Measurements from ENCODE around the gene IGF1R. TPM values are rescaled to one million over a fixed set of nuclear protein-coding genes. Genes with fewer than 3 reads are reported as not detected.

Gene IGF1R
- total and polyA plus RNA-seq, 2 donors (not counting 3 experiments of a cell fraction or from before 2014, with no cell fraction given), result 16.1 to 59.1 TPM

DNA sequence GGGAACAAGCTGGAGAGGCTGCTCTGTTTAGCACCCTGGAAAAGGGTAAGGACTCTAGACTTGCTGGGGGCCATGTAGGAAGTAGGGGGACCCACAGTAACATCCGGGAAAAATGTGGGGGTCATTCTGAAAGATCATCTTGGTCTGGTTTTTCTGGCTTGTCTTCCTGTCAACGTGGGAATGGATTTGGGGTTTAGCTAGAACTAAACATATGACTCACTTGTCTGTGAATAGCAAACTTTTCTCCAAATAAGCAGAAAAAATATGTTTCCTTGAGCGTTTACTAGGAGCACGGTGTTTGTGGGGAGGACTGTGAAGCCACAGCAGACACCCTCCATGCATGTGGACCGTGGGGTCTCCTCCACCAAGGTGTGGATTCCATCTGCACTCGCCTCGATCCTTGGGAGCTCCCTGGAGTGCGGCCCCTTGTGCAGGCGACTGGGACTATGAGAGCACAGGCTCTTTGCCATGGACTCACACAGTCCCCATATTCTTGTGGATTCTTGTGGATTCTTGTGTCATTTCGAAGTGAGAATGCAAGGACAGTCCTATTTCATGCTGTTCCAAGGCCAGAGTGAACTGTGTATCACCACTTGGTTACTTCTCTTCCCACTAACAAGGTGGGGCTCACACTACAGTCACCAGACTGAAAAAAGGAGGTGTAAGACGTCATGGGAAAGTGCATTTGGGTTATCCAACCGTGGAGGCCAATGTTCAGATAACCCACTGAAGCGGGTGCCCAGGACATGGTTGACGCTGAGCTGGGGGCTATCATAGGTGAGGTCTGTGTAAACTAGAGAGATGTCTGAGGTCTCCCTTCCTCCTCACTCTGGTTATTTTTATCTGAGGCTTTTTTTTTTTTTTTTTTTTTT lies 333.7 kb downstream of the IGF1R start:
- H3K4me3 ChIP-seq (replicated peaks in 1 of 3; ENCODE audit: insufficient read depth in 1 of 3, low read depth in 1 of 3, low read length in 3 of 3), result no peak overlapping the region
- ChIA-PET CTCF (interaction anchor here (0.8 kb wide), 1 partner anchor 94 kb away, joined by 3 read pairs; no protein-coding TSS in a partner anchor), POLR2A (no interaction called here)
- BruUV-seq (replicated peaks), result no TSS peak
- H4K20me1 ChIP-seq (replicated peaks; ENCODE audit: control insufficient read depth, extremely low read depth, insufficient read depth, low read length), result no peaks in the 10 kb centered on the region
- dilution Hi-C loops (cut with MboI; ENCODE audit: extremely low pct_ligation_motif_present, low sequenced_read_pairs) (no loop called here), intact Hi-C loops (cut with micrococcal nuclease) (no loop called here)
- no peak overlapping the region for H2AFZ ChIP-seq (ENCODE audit: low read depth, low read length)
- DNase-seq (ENCODE audit: low read depth, low spot score) (no peak), FAIRE-seq (no peak)
- no peak overlapping the region for H3K4me2 ChIP-seq (ENCODE audit: insufficient read depth, low read length)
- no peaks in the 10 kb centered on the region for H3K4me1 ChIP-seq (ENCODE audit: control insufficient read depth, extremely low read depth, insufficient read depth, low read length)
- no peaks in the 10 kb centered on the region for H3K79me2 ChIP-seq (ENCODE audit: control insufficient read depth, insufficient read depth, low read length)
- TF ChIP-seq FOS (IDR thresholded peaks at IDR 0.05; ENCODE audit: borderline replicate concordance, insufficient read depth, low read length) (no peak), EZH2 (IDR thresholded peaks at IDR 0.05; ENCODE audit: borderline replicate concordance, low read depth, low read length, severe bottlenecking) (no peak), POLR2A (IDR thresholded peaks at IDR 0.05; ENCODE audit: low read depth, low read length) (no peak), POLR2AphosphoS5 (IDR thresholded peaks at IDR 0.05; ENCODE audit: insufficient read depth, low read depth, low read length) (no peak), MYC (IDR thresholded peaks at IDR 0.05; ENCODE audit: low read depth, low read length) (no peak), JUN (IDR thresholded peaks at IDR 0.05; ENCODE audit: borderline replicate concordance, insufficient read depth, insufficient read length, low read depth) (no peak), GATA2 (IDR thresholded peaks at IDR 0.05; ENCODE audit: insufficient read depth, insufficient read length, low read depth, low read length) (no peak)
- TF ChIP-seq, protein P1, sequence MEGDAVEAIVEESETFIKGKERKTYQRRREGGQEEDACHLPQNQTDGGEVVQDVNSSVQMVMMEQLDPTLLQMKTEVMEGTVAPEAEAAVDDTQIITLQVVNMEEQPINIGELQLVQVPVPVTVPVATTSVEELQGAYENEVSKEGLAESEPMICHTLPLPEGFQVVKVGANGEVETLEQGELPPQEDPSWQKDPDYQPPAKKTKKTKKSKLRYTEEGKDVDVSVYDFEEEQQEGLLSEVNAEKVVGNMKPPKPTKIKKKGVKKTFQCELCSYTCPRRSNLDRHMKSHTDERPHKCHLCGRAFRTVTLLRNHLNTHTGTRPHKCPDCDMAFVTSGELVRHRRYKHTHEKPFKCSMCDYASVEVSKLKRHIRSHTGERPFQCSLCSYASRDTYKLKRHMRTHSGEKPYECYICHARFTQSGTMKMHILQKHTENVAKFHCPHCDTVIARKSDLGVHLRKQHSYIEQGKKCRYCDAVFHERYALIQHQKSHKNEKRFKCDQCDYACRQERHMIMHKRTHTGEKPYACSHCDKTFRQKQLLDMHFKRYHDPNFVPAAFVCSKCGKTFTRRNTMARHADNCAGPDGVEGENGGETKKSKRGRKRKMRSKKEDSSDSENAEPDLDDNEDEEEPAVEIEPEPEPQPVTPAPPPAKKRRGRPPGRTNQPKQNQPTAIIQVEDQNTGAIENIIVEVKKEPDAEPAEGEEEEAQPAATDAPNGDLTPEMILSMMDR (IDR thresholded peaks at IDR 0.05; ENCODE audit: extremely low read depth in 1 of 2, insufficient read depth in 1 of 2, low read depth in 1 of 2, low read length in 2 of 2), result no peak
- TF ChIP-seq, protein P2, sequence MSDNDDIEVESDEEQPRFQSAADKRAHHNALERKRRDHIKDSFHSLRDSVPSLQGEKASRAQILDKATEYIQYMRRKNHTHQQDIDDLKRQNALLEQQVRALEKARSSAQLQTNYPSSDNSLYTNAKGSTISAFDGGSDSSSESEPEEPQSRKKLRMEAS (IDR thresholded peaks at IDR 0.05; ENCODE audit: insufficient read depth, insufficient read length), result no peak
- no peak overlapping the region for H3K27ac ChIP-seq (ENCODE audit: insufficient read depth, low read depth, low read length)
- no peaks in the 10 kb centered on the region for H3K36me3 ChIP-seq (ENCODE audit: control insufficient read depth in 2 of 2, extremely low read depth in 1 of 2, insufficient read depth in 2 of 2, low read length in 2 of 2)
- no peaks in the 10 kb centered on the region for H3K9me1 ChIP-seq (replicated peaks; ENCODE audit: control insufficient read depth, extremely low read depth, insufficient read depth, low read length)
- no peak overlapping the region for H3K9ac ChIP-seq (replicated peaks; ENCODE audit: extremely low read depth, insufficient read depth, low read length)
- H3K9me3 ChIP-seq (replicated peaks; ENCODE audit: control insufficient read depth, insufficient read depth, low read length), result no peaks in the 10 kb centered on the region
- no peaks in the 10 kb centered on the region for H3K27me3 ChIP-seq (ENCODE audit: control insufficient read depth in 2 of 2, insufficient read depth in 2 of 2, low read length in 2 of 2)
